H1 (cell line): ENCODE data around the gene DCDC1. TPM values are rescaled to one million over a fixed set of nuclear protein-coding genes. Genes with fewer than 3 reads are reported as not detected.

Source experiments
- CTCF ChIA-PET: fragments of 300-600 bp; sonication (Branson Sonifier 250); formaldehyde crosslinking; loops from one replicate; lab custom pipeline; 2021; ENCODE audit not compliant: partially characterized antibody; lab: Charles Lee
- POLR2A ChIA-PET: fragments of 300-600 bp; sonication (Branson Sonifier 250); formaldehyde crosslinking; loops from one replicate; lab custom pipeline; 2021; ENCODE audit warnings: inconsistent platforms; ENCODE audit not compliant: partially characterized antibody; lab: Charles Lee
- DNase-seq, 2 experiments: peaks; one replicate each; pipeline versions ENCODE4 v3.0.0 to v3.0.0-alpha.2; 2010 to 2022; ENCODE audit warnings: low spot score in 2 of 2, low read depth in 1 of 2, mixed read lengths in 1 of 2
- FAIRE-seq: peaks from 2 replicates; lab custom pipeline; 2011; peaks lifted over from hg19 to GRCh38; lab: Jason Lieb, UNC
- H2AFZ ChIP-seq: 2 replicates; pipeline ENCODE4 v1.8.1; 2012; ENCODE audit warnings: low read length, inconsistent platforms
- H2AK5ac ChIP-seq: 2 replicates; pipeline ENCODE4 v1.6.1; 2013; ENCODE audit warnings: low read depth, low read length
- H2BK120ac ChIP-seq: replicated peaks from 2 replicates; pipeline ENCODE3; 2013; ENCODE audit warnings: low read depth, low read length, inconsistent platforms
- H2BK12ac ChIP-seq: 2 replicates; pipeline ENCODE4 v1.6.1; 2013; ENCODE audit warnings: low read depth, low read length
- H2BK15ac ChIP-seq: 2 replicates; pipeline ENCODE4 v1.6.1; 2013; ENCODE audit warnings: low read length
- H2BK20ac ChIP-seq: 2 replicates; pipeline ENCODE4 v1.6.1; 2013; ENCODE audit warnings: low read length
- H2BK5ac ChIP-seq: 2 replicates; pipeline ENCODE4 v1.6.1; 2013; ENCODE audit warnings: low read depth, low read length
- H3K14ac ChIP-seq: 2 replicates; pipeline ENCODE4 v1.6.1; 2013; ENCODE audit warnings: inconsistent platforms; ENCODE audit not compliant: insufficient read length
- H3K18ac ChIP-seq: 2 replicates; pipeline ENCODE4 v1.6.1; 2013; ENCODE audit warnings: low read length; ENCODE audit errors: extremely low read depth
- H3K23ac ChIP-seq: 2 replicates; pipeline ENCODE4 v1.6.1; 2013; ENCODE audit warnings: inconsistent platforms; ENCODE audit not compliant: insufficient read length
- H3K23me2 ChIP-seq: 2 replicates; pipeline ENCODE4 v1.6.1; 2013; ENCODE audit warnings: low read depth, low read length
- H3K27ac ChIP-seq: 2 replicates; pipeline ENCODE4 v1.6.1; 2011; ENCODE audit warnings: low read depth, low read length, inconsistent platforms
- H3K27me3 ChIP-seq, 4 experiments: replicated peaks in 1 of 4; 1 replicate in 1 of 4; 2 replicates in 3 of 4; pipeline versions ENCODE4 v1.6.1 to v1.8.1; 2011 to 2013; ENCODE audit warnings: low read length in 3 of 4, mild to moderate bottlenecking in 3 of 4, inconsistent platforms in 2 of 4, mixed read lengths in 2 of 4, moderate library complexity in 1 of 4; ENCODE audit not compliant: control insufficient read depth in 3 of 4, insufficient read depth in 3 of 4; ENCODE audit errors: extremely low read depth in 1 of 4
- H3K36me3 ChIP-seq, 4 experiments: 2 replicates each; pipeline versions ENCODE4 v1.6.1 to v1.8.1; 2011 to 2013; ENCODE audit warnings: mild to moderate bottlenecking in 4 of 4, low read length in 3 of 4, moderate library complexity in 2 of 4, control low read depth in 1 of 4, inconsistent platforms in 1 of 4; ENCODE audit not compliant: insufficient read depth in 4 of 4, control insufficient read depth in 2 of 4
- H3K4ac ChIP-seq: replicated peaks from 2 replicates; pipeline ENCODE3; 2013; ENCODE audit warnings: low read length, low read depth, mixed read lengths, inconsistent platforms; ENCODE audit not compliant: insufficient read length
- H3K4me1 ChIP-seq, 4 experiments: replicated peaks in 1 of 4; 1 replicate in 1 of 4; 2 replicates in 3 of 4; pipeline versions ENCODE4 v1.6.1 to v1.8.1; 2011 to 2013; ENCODE audit warnings: low read length in 3 of 4, inconsistent platforms in 2 of 4, mixed read lengths in 1 of 4; ENCODE audit not compliant: insufficient read depth in 4 of 4, control insufficient read depth in 3 of 4
- H3K4me2 ChIP-seq, 2 experiments: 2 replicates each; pipeline versions ENCODE4 v1.6.1 to v1.8.1; 2011 to 2013; ENCODE audit warnings: low read depth in 2 of 2, low read length in 2 of 2, control low read depth in 1 of 2, inconsistent platforms in 1 of 2, mild to moderate bottlenecking in 1 of 2; ENCODE audit not compliant: insufficient read depth in 1 of 2
- H3K4me3 ChIP-seq, 4 experiments: fragments of 200-600, 300-600 bp in 1 of 4; sonication (generic), shearing (Covaris generic), sonication (Bioruptor Twin) in 1 of 4; 2 replicates each; pipeline versions ENCODE4 v1.5.1 to v1.8.1; 2011 to 2016; ENCODE audit warnings: low read length in 4 of 4, low read depth in 3 of 4, control low read depth in 2 of 4, inconsistent platforms in 2 of 4, mild to moderate bottlenecking in 2 of 4, mixed read lengths in 1 of 4, moderate library complexity in 1 of 4; ENCODE audit not compliant: insufficient read depth in 2 of 4; ENCODE audit errors: extremely low read depth in 1 of 4
- H3K56ac ChIP-seq: replicated peaks from 2 replicates; pipeline ENCODE3; 2013; ENCODE audit warnings: low read depth, mild to moderate bottlenecking, mixed read lengths, low read length, inconsistent platforms; ENCODE audit not compliant: insufficient read length
- H3K79me1 ChIP-seq: 2 replicates; pipeline ENCODE4 v1.6.1; 2013; ENCODE audit warnings: low read depth, low read length, control low read depth
- H3K79me2 ChIP-seq, 2 experiments: 2 replicates each; pipeline versions ENCODE4 v1.6.1 to v1.8.1; 2012 to 2013; ENCODE audit warnings: low read length in 2 of 2, mild to moderate bottlenecking in 2 of 2, inconsistent platforms in 1 of 2; ENCODE audit not compliant: insufficient read depth in 2 of 2, control insufficient read depth in 1 of 2
- H3K9ac ChIP-seq, 4 experiments: replicated peaks in 1 of 4; 1 replicate in 1 of 4; 2 replicates in 3 of 4; pipeline versions ENCODE4 v1.6.1 to v1.8.1; 2011 to 2013; ENCODE audit warnings: low read depth in 3 of 4, low read length in 3 of 4, control low read depth in 2 of 4, mild to moderate bottlenecking in 2 of 4, moderate library complexity in 2 of 4, inconsistent platforms in 1 of 4; ENCODE audit errors: extremely low read depth in 1 of 4
- H3K9me3 ChIP-seq, 2 experiments: 2 replicates each; pipeline versions ENCODE4 v1.6.1 to v1.8.1; 2012 to 2013; ENCODE audit warnings: mild to moderate bottlenecking in 2 of 2, moderate library complexity in 2 of 2, control low read depth in 1 of 2, inconsistent platforms in 1 of 2, low read depth in 1 of 2, low read length in 1 of 2, mixed read lengths in 1 of 2; ENCODE audit not compliant: insufficient read depth in 2 of 2
- H4K20me1 ChIP-seq, 2 experiments: replicated peaks in 1 of 2; 2 replicates each; pipeline versions ENCODE3 to v1.8.1; 2011 to 2013; ENCODE audit warnings: inconsistent platforms in 2 of 2, low read length in 2 of 2, mild to moderate bottlenecking in 1 of 2; ENCODE audit not compliant: insufficient read depth in 2 of 2, control insufficient read depth in 1 of 2
- H4K5ac ChIP-seq: 2 replicates; pipeline ENCODE4 v1.6.1; 2013; ENCODE audit warnings: low read length, low read depth, mixed read lengths, inconsistent platforms; ENCODE audit not compliant: insufficient read length
- H4K8ac ChIP-seq: 2 replicates; pipeline ENCODE4 v1.8.0; 2013; ENCODE audit warnings: mild to moderate bottlenecking, moderate library complexity, low read length, inconsistent platforms; ENCODE audit not compliant: insufficient read depth; ENCODE audit errors: extremely low read depth
- H4K91ac ChIP-seq: replicated peaks from 2 replicates; pipeline ENCODE3; 2013; ENCODE audit warnings: low read length, mixed read lengths, inconsistent platforms; ENCODE audit not compliant: insufficient read length
- ATF3 ChIP-seq: IDR thresholded peaks from 2 replicates; pipeline ENCODE4 v1.6.1; 2011; ENCODE audit warnings: low read depth, mild to moderate bottlenecking, low read length; ENCODE audit not compliant: insufficient read depth
- CBX8 ChIP-seq: fragments of 300-800, 300-1000 bp; sonication (generic); IDR thresholded peaks from 2 replicates; pipeline ENCODE4 v1.7.1; 2016; ENCODE audit warnings: low read depth, low read length, borderline replicate concordance
- CREB1 ChIP-seq: IDR thresholded peaks from 2 replicates; pipeline ENCODE4 v1.6.1; 2012; ENCODE audit warnings: inconsistent platforms
- CTCF ChIP-seq, 3 experiments: IDR thresholded peaks; 1 replicate in 2 of 3; 2 replicates in 1 of 3; pipeline versions ENCODE4 v1.5.1 to v1.6.1; 2011; ENCODE audit warnings: low read length in 3 of 3, mild to moderate bottlenecking in 3 of 3, inconsistent platforms in 2 of 3, low read depth in 1 of 3, moderate library complexity in 1 of 3; ENCODE audit not compliant: insufficient read depth in 1 of 3; ENCODE audit errors: control extremely low read depth in 1 of 3
- JUN ChIP-seq: IDR thresholded peaks from 2 replicates; pipeline ENCODE4 v1.6.1; 2011; ENCODE audit warnings: low read depth, mild to moderate bottlenecking, improper control_type of control experiment, low read length
- POLR2A ChIP-seq, 2 experiments: IDR thresholded peaks; 1 replicate in 1 of 2; 2 replicates in 1 of 2; pipeline ENCODE4 v1.6.1; 2011; ENCODE audit warnings: low read depth in 2 of 2, low read length in 2 of 2, mild to moderate bottlenecking in 2 of 2; ENCODE audit errors: control extremely low read depth in 1 of 2
- POLR2AphosphoS5 ChIP-seq: IDR thresholded peaks from 2 replicates; pipeline ENCODE4 v1.6.1; 2011; ENCODE audit warnings: low read depth, low read length
- RNF2 ChIP-seq: fragments of 200-900, 300-1000 bp; sonication (generic); IDR thresholded peaks from 2 replicates; pipeline ENCODE4 v1.7.1; 2016; ENCODE audit warnings: borderline replicate concordance, low read depth, mild to moderate bottlenecking, antibody characterized with exemption, low read length; ENCODE audit not compliant: poor library complexity, severe bottlenecking; ENCODE audit errors: missing control alignments
- SP4 ChIP-seq: IDR thresholded peaks from 2 replicates; pipeline ENCODE4 v1.6.1; 2012; ENCODE audit warnings: low read length, inconsistent platforms
- TAF1 ChIP-seq: IDR thresholded peaks from 2 replicates; pipeline ENCODE4 v1.6.1; 2011; ENCODE audit warnings: mild to moderate bottlenecking, low read depth, low read length
- TCF12 ChIP-seq: IDR thresholded peaks from 2 replicates; pipeline ENCODE4 v1.6.1; 2011; ENCODE audit warnings: low read depth, mild to moderate bottlenecking, low read length
- WGBS, 2 experiments: shearing (Covaris generic) in 1 of 2; methylation state at CpG; one replicate each; pipeline versions ENCODE4 v1.1.6 to v1.1.7; 2013 to 2015; ENCODE audit warnings: low lambda C conversion rate in 2 of 2, mixed read lengths in 2 of 2, inconsistent platforms in 1 of 2, low coverage in 1 of 2, missing lambda C conversion rate in 1 of 2; ENCODE audit not compliant: insufficient replicate concordance in 2 of 2, insufficient coverage in 1 of 2, insufficient read length in 1 of 2; ENCODE audit errors: extremely low coverage in 1 of 2, missing lambda C conversion rate in 1 of 2; 5-methylcytosine and 5-hydroxymethylcytosine counted together
- polyA plus RNA-seq, 7 experiments: library from polyadenylated mRNA; depleted of rRNA in 3 of 7; stranded (reverse) in 5 of 7; unstranded in 2 of 7; fragments of >200 nt in 5 of 7; fragments of 200-250 nt in 2 of 7; gene quantifications; 1 replicate in 5 of 7; 2 replicates in 1 of 7; 4 replicates in 1 of 7; pipeline versions ENCODE4 v1.2.1 to v1.2.3, GENCODE V29; 2011 to 2013; ENCODE audit warnings: missing spikeins in 2 of 7, mixed read lengths in 2 of 7
- total RNA-seq: library from RNA; stranded (reverse); fragmentation: NEBNext Ultra II Directional; extraction: Animal tissue kit (Norgen Biotek cat#: 25700); gene quantifications from 2 replicates; pipeline ENCODE4 v1.2.1, GENCODE V29; 2021
- TF ChIP-seq, protein P1 (sequence below): IDR thresholded peaks from 2 replicates; pipeline ENCODE4 v1.6.1; 2012; ENCODE audit warnings: inconsistent platforms

Gene DCDC1
- total and polyA plus RNA-seq, 2 of the 8 experiments (the other 6 are each of a cell fraction or from before 2014, with no cell fraction given) = 0.15 to 0.56 TPM

- Histone ChIP-seq H4K5ac (no peak overlapping the region), H3K14ac (no peak overlapping the region), H3K79me2 (no peaks in the 10 kb centered on the region), H2AK5ac (no peak overlapping the region), H3K18ac (no peak overlapping the region), H4K8ac (no peak overlapping the region), H2BK20ac (no peak overlapping the region), H3K36me3 (no peaks in the 10 kb centered on the region), H3K4ac (no peak overlapping the region), H2AFZ (no peak overlapping the region), H2BK120ac (no peak overlapping the region), H2BK5ac (no peak overlapping the region), H3K4me3 (no peak overlapping the region), H2BK12ac (no peak overlapping the region), H2BK15ac (no peak overlapping the region), H3K9me3 (no peaks in the 10 kb centered on the region), H3K9ac (no peak overlapping the region), H3K79me1 (no peaks in the 10 kb centered on the region), H4K20me1 (no peaks in the 10 kb centered on the region), H4K91ac (no peak overlapping the region), H3K56ac (no peak overlapping the region), H3K23ac (no peak overlapping the region), H3K27me3 (no peaks in the 10 kb centered on the region), H3K23me2 (no peaks in the 10 kb centered on the region), H3K4me2 (no peak overlapping the region), H3K4me1 (no peaks in the 10 kb centered on the region), H3K27ac (no peak overlapping the region)
- 88% methylated on average over 4 of the region's 4 CpGs; no CpG with 5 or more reads in 1 of the 2 experiments for WGBS, 2 experiments
- CTCF ChIA-PET = interaction anchor here (0.6 kb wide), 1 partner anchor 545 kb away, joined by 3 read pairs; no protein-coding TSS in a partner anchor
- FAIRE-seq (no peak), DNase-seq (no peak)
- POLR2A ChIA-PET = no interaction called here
- no peak for TF ChIP-seq CTCF (IDR thresholded peaks at IDR 0.05; ENCODE audit: control extremely low read depth in 1 of 3, insufficient read depth in 1 of 3, low read depth in 1 of 3, low read length in 3 of 3)
- no peak for TF ChIP-seq TCF12
- TF ChIP-seq, protein P1, sequence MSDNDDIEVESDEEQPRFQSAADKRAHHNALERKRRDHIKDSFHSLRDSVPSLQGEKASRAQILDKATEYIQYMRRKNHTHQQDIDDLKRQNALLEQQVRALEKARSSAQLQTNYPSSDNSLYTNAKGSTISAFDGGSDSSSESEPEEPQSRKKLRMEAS = no peak
- TF ChIP-seq RNF2 = no peak
- no peak for TF ChIP-seq JUN
- TF ChIP-seq POLR2AphosphoS5 = no peak
- no peak for TF ChIP-seq CBX8
- no peak for TF ChIP-seq ATF3
- no peak for TF ChIP-seq CREB1
- no peak for TF ChIP-seq SP4
- no peak for TF ChIP-seq POLR2A (IDR thresholded peaks at IDR 0.05; ENCODE audit: control extremely low read depth in 1 of 2, low read depth in 2 of 2, low read length in 2 of 2)
- no peak for TF ChIP-seq TAF1
Measured at GRCh38 chr11:31361743-31362142, 7.8 kb downstream of the DCDC1 start.
